NCI-H2029 treated with DMSO at 0.1 percent for 48 hours (cell line): ENCODE data around the gene RFTN1.

Experiments used
- DNase-seq: peaks from one replicate; lab custom pipeline; 2025; lab: John Stamatoyannopoulos, UW

Gene RFTN1

GRCh38 chr3:16377196-16377595 lies 136.3 kb downstream of the RFTN1 start:
- no peak for DNase-seq

GRCh38 chr3:16375891-16376290 lies 137.6 kb downstream of the RFTN1 start:
- no peak for DNase-seq

- DNase-seq: no peak
These were observed 138.6 kb downstream of the RFTN1 start for GRCh38 chr3:16374935-16375245.

- DNase-seq: no peak
These were observed 139.2 kb downstream of the RFTN1 start for GRCh38 chr3:16374047-16374934.

- no peak for DNase-seq
These were observed 140.1 kb downstream of the RFTN1 start for GRCh38 chr3:16373341-16373946.

- DNase-seq: no peak
These were observed 140.9 kb downstream of the RFTN1 start for GRCh38 chr3:16372362-16373292.

GRCh38 chr3:16370872-16371740 lies 142.4 kb downstream of the RFTN1 start:
- DNase-seq: no peak

GRCh38 chr3:16370503-16370871 lies 143.0 kb downstream of the RFTN1 start:
- no peak for DNase-seq

GRCh38 chr3:16369885-16370284 lies 143.6 kb downstream of the RFTN1 start:
- no peak for DNase-seq

GRCh38 chr3:16369276-16369675 lies 144.2 kb downstream of the RFTN1 start:
- no peak for DNase-seq

GRCh38 chr3:16366581-16366980 lies 146.9 kb downstream of the RFTN1 start:
- no peak for DNase-seq

GRCh38 chr3:16365491-16366128 lies 147.9 kb downstream of the RFTN1 start:
- DNase-seq: no peak

- DNase-seq: no peak
These were observed 148.5 kb downstream of the RFTN1 start for GRCh38 chr3:16364963-16365362.

GRCh38 chr3:16364323-16364722 lies 149.2 kb downstream of the RFTN1 start:
- DNase-seq: no peak

- no peak for DNase-seq
These were observed 149.9 kb downstream of the RFTN1 start for GRCh38 chr3:16363636-16364035.

GRCh38 chr3:16362770-16363169 lies 150.7 kb downstream of the RFTN1 start:
- no peak for DNase-seq

GRCh38 chr3:16361087-16361486 lies 152.4 kb downstream of the RFTN1 start:
- DNase-seq: no peak

- DNase-seq: no peak
These were observed 154.2 kb downstream of the RFTN1 start for GRCh38 chr3:16359331-16359730.

- DNase-seq: no peak
These were observed 155.2 kb downstream of the RFTN1 start for GRCh38 chr3:16358336-16358735.

- DNase-seq: peak; percentile 44
These were observed 156.0 kb downstream of the RFTN1 start for GRCh38 chr3:16357186-16358121.
